Measurements from ENCODE around the gene PRIMPOL. TPM values are rescaled to one million over a fixed set of nuclear protein-coding genes. Genes with fewer than 3 reads are reported as not detected.
A peak's percentile ranks its signal among the peaks of the same experiment; 100 is the strongest.

Gene PRIMPOL
- total and polyA plus RNA-seq, 4 experiments from 2014 or later = 14.0 to 23.2 (median 20.9) TPM

DNA sequence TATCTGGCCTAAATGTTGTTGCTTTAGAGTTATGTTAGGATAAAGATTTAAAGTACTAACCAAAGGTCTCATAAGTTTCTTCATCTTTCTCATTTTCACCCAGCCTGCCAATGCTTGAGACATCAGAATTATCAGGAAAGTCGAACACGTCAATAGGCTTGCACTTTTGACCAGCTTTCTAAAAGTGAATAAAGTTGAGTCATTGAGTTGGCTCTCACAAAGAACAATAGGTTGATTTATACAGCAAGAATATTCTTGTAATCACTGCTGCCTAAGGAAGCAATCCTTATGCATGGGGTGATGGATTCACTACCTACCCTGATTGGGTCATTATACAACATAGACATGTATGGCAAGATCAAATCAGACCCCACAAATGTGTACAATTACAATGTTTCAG, 79.3 kb downstream of the PRIMPOL start:
- H3K27ac ChIP-seq (ENCODE audit: low read depth, low read length) = no peak overlapping the region
- Mint-ChIP-seq H3K27ac (no peak overlapping the region), H3K4me1 (peaks cover 3 to 19% (median 11%) of the 10 kb centered on the region in 4 donors), H3K27me3 (no peaks in the 10 kb centered on the region), H3K36me3 (peaks cover 0 to 5% of the 10 kb centered on the region in 2 donors), H3K4me3 (no peak overlapping the region), H3K9me3 (no peaks in the 10 kb centered on the region)
- H3K36me3 ChIP-seq (ENCODE audit: insufficient read depth, low read length) = no peaks in the 10 kb centered on the region
- CTCF ChIA-PET (ENCODE audit: partially characterized antibody) = no interaction called here
- H3K4me3 ChIP-seq (ENCODE audit: low read length in 2 of 2) = no peak overlapping the region
- no peaks in the 10 kb centered on the region for H3K9me3 ChIP-seq (ENCODE audit: control insufficient read depth in 1 of 2, low read length in 2 of 2)
- DNase-seq = no peak
- no peaks in the 10 kb centered on the region for H3K27me3 ChIP-seq (ENCODE audit: insufficient read depth, low read length)
- intact Hi-C loops (cut with micrococcal nuclease) = no loop called here
- peaks cover 11% of the 10 kb centered on the region for H3K4me1 ChIP-seq (ENCODE audit: insufficient read depth, low read length)
- POLR2A ChIA-PET (ENCODE audit: partially characterized antibody) = no interaction called here

- Histone ChIP-seq H3K9me3 (ENCODE audit: control insufficient read depth in 1 of 2, low read length in 2 of 2) (no peaks in the 10 kb centered on the region), H3K4me3 (ENCODE audit: low read length in 2 of 2) (no peak overlapping the region), H3K27ac (ENCODE audit: low read depth, low read length) (no peak overlapping the region), H3K4me1 (ENCODE audit: insufficient read depth, low read length) (peaks cover 15% of the 10 kb centered on the region), H3K27me3 (ENCODE audit: insufficient read depth, low read length) (no peaks in the 10 kb centered on the region), H3K36me3 (ENCODE audit: insufficient read depth, low read length) (no peaks in the 10 kb centered on the region)
- intact Hi-C loops (cut with micrococcal nuclease) = loop anchor here (5.0 to 10.0 kb wide), 4 partner anchors 97 to 1225 kb away; partner anchors contain the start of genes ACSL1, ANKRD37, CCDC110 and ING2
- H3K9me3 Mint-ChIP-seq = no peaks in the 10 kb centered on the region
- no peak for DNase-seq
- no peaks in the 10 kb centered on the region for H3K27me3 Mint-ChIP-seq
- CTCF ChIA-PET (ENCODE audit: partially characterized antibody) = no interaction called here
- POLR2A ChIA-PET (ENCODE audit: partially characterized antibody) = no interaction called here
- peaks cover 8 to 23% (median 17%) of the 10 kb centered on the region in 4 donors for H3K4me1 Mint-ChIP-seq
- peak overlapping the region in 2 of 7 donors; percentile 1 to 31 for H3K27ac Mint-ChIP-seq
- H3K4me3 Mint-ChIP-seq = no peak overlapping the region
- peaks cover 0 to 7% of the 10 kb centered on the region in 2 donors for H3K36me3 Mint-ChIP-seq
Measured at GRCh38 chr4:184729946-184730345, 80.4 kb downstream of the PRIMPOL start.

DNA sequence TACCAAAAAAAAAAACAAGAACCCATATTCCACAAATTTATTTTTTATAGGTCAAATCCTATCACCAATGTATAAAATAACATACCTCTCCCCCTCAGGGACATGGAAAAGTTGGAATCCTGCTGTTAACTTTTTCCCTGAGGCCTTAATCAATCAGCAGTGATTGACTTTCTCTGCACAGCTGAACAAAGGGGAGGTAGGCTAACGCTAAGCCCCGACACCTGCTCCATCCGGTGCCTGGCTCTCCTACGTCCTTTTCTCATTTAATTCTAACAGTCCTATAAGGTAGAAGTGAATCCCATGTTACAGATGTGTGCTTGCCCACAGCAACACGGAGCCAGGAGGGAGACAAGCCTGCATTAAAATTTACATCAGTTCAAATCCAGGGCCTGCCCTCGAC, 81.5 kb downstream of the PRIMPOL start:
- Mint-ChIP-seq H3K27ac (peak overlapping the region in 1 of 7 donors; percentile 2), H3K9me3 (no peaks in the 10 kb centered on the region), H3K36me3 (peaks cover 0 to 7% of the 10 kb centered on the region in 2 donors), H3K4me1 (peaks cover 8 to 23% (median 15%) of the 10 kb centered on the region in 4 donors), H3K4me3 (no peak overlapping the region), H3K27me3 (no peaks in the 10 kb centered on the region)
- intact Hi-C loops (cut with micrococcal nuclease) = loop anchor here (5.0 to 10.0 kb wide), 4 partner anchors 96 to 1226 kb away; partner anchors contain the start of genes ACSL1, ANKRD37, CCDC110 and ING2
- peaks cover 15% of the 10 kb centered on the region for H3K4me1 ChIP-seq (ENCODE audit: insufficient read depth, low read length)
- POLR2A ChIA-PET (ENCODE audit: partially characterized antibody) = no interaction called here
- H3K36me3 ChIP-seq (ENCODE audit: insufficient read depth, low read length) = no peaks in the 10 kb centered on the region
- no peak overlapping the region for H3K27ac ChIP-seq (ENCODE audit: low read depth, low read length)
- H3K9me3 ChIP-seq (ENCODE audit: control insufficient read depth in 1 of 2, low read length in 2 of 2) = no peaks in the 10 kb centered on the region
- CTCF ChIA-PET (ENCODE audit: partially characterized antibody) = no interaction called here
- no peaks in the 10 kb centered on the region for H3K27me3 ChIP-seq (ENCODE audit: insufficient read depth, low read length)
- no peak for DNase-seq
- H3K4me3 ChIP-seq (ENCODE audit: low read length in 2 of 2) = no peak overlapping the region

DNA sequence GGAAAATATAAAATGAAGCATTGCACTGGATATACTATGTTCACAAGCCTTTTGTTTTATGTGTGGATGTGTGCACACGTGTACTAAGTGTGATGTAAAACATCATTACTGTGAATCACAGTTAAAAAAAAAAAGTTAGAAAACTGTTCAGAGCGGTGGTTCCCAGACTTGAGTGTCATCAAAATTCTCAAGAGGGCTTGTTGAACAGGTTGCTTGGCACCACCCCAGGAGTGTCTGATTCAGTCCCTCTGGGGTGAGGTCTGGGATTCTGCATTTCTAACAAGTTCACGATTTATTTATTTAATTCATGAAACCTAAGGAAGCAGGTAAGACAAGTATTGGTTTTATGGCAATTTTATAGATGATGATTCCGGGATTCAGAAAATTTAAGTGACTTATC, 82.6 kb downstream of the PRIMPOL start:
- Mint-ChIP-seq H3K36me3 (peaks cover 0 to 7% of the 10 kb centered on the region in 2 donors), H3K9me3 (no peaks in the 10 kb centered on the region), H3K4me1 (peaks cover 8 to 23% (median 14%) of the 10 kb centered on the region in 4 donors), H3K27ac (peak overlapping the region in 4 of 7 donors; percentile 32 to 93 (median 48)), H3K4me3 (peak overlapping the region; percentile 88 to 96 (median 92)), H3K27me3 (no peaks in the 10 kb centered on the region)
- no peak for DNase-seq
- ChIA-PET CTCF (ENCODE audit: partially characterized antibody) (interaction anchor here (1.5 to 2.6 kb wide), 3 partner anchors 8 to 468 kb away, joined by 3 to 16 read pairs (median 7); partner anchors contain the start of genes CASP3 and PRIMPOL), POLR2A (ENCODE audit: partially characterized antibody) (no interaction called here)
- Histone ChIP-seq H3K27me3 (ENCODE audit: insufficient read depth, low read length) (no peaks in the 10 kb centered on the region), H3K9me3 (ENCODE audit: control insufficient read depth in 1 of 2, low read length in 2 of 2) (no peaks in the 10 kb centered on the region), H3K27ac (ENCODE audit: low read depth, low read length) (no peak overlapping the region), H3K36me3 (ENCODE audit: insufficient read depth, low read length) (no peaks in the 10 kb centered on the region), H3K4me1 (ENCODE audit: insufficient read depth, low read length) (peaks cover 15% of the 10 kb centered on the region), H3K4me3 (ENCODE audit: low read length in 2 of 2) (no peak overlapping the region)
- intact Hi-C loops (cut with micrococcal nuclease) = loop anchor here (5.0 to 10.0 kb wide), 4 partner anchors 95 to 1227 kb away; partner anchors contain the start of genes ACSL1, ANKRD37, CCDC110 and ING2

GRCh38 chr4:184733654-184734524, 84.4 kb downstream of the PRIMPOL start, which contains the start of gene CENPU:
Gene CENPU (minus strand): TSS chr4:184734096. CDS start chr4:184734062, 34 bp downstream.
- POLR2A ChIA-PET (ENCODE audit: partially characterized antibody) = interaction anchor here (0.6 to 2.2 kb wide), 24 partner anchors 9 to 1229 kb away, joined by 3 to 48 read pairs (median 4); partner anchors contain the start of genes ACSL1, ANKRD37, CASP3 and ING2
- Mint-ChIP-seq H3K27ac (peak within 1 kb of the TSS; percentile 86 to 95 (median 92)), H3K4me3 (peak within 1 kb of the TSS; percentile 88 to 96 (median 92)), H3K9me3 (no peaks in the 10 kb centered on the region), H3K4me1 (peaks cover 8 to 23% (median 14%) of the 10 kb centered on the region in 4 donors), H3K27me3 (no peaks in the 10 kb centered on the region), H3K36me3 (peaks cover 0 to 7% of the 10 kb centered on the region in 2 donors)
- Histone ChIP-seq H3K4me3 (ENCODE audit: low read length in 2 of 2) (peak within 1 kb of the TSS; percentile 59 to 81), H3K27ac (ENCODE audit: low read depth, low read length) (peak within 1 kb of the TSS; percentile 56), H3K9me3 (ENCODE audit: control insufficient read depth in 1 of 2, low read length in 2 of 2) (no peaks in the 10 kb centered on the region), H3K27me3 (ENCODE audit: insufficient read depth, low read length) (no peaks in the 10 kb centered on the region), H3K36me3 (ENCODE audit: insufficient read depth, low read length) (no peaks in the 10 kb centered on the region), H3K4me1 (ENCODE audit: insufficient read depth, low read length) (peaks cover 15% of the 10 kb centered on the region)
- intact Hi-C loops (cut with micrococcal nuclease) = loop anchor here (1.0 to 10.0 kb wide), 9 partner anchors 85 to 1229 kb away; partner anchors contain the start of genes ACSL1, ANKRD37, CASP3 and CCDC110
- CTCF ChIA-PET (ENCODE audit: partially characterized antibody) = interaction anchor here (0.8 to 2.6 kb wide), 12 partner anchors 8 to 470 kb away, joined by 3 to 16 read pairs (median 4); partner anchors contain the start of genes CASP3 and PRIMPOL
- peak; percentile 93 to 95 (median 94) for DNase-seq

- CTCF ChIA-PET (ENCODE audit: partially characterized antibody) = interaction anchor here (0.9 to 2.6 kb wide), 9 partner anchors 11 to 471 kb away, joined by 3 to 16 read pairs (median 6); partner anchors contain the start of genes CASP3 and PRIMPOL
- Mint-ChIP-seq H3K4me1 (peaks cover 11 to 27% (median 17%) of the 10 kb centered on the region in 4 donors), H3K36me3 (peaks cover 0 to 7% of the 10 kb centered on the region in 2 donors), H3K9me3 (no peaks in the 10 kb centered on the region), H3K27ac (peak overlapping the region; percentile 86 to 95 (median 92)), H3K4me3 (peak overlapping the region; percentile 43 to 95 (median 90)), H3K27me3 (no peaks in the 10 kb centered on the region)
- Histone ChIP-seq H3K27me3 (ENCODE audit: insufficient read depth, low read length) (no peaks in the 10 kb centered on the region), H3K27ac (ENCODE audit: low read depth, low read length) (peak overlapping the region; percentile 56), H3K4me1 (ENCODE audit: insufficient read depth, low read length) (peaks cover 21% of the 10 kb centered on the region), H3K36me3 (ENCODE audit: insufficient read depth, low read length) (no peaks in the 10 kb centered on the region), H3K4me3 (ENCODE audit: low read length in 2 of 2) (peak overlapping the region; percentile 20 to 81), H3K9me3 (ENCODE audit: control insufficient read depth in 1 of 2, low read length in 2 of 2) (no peaks in the 10 kb centered on the region)
- POLR2A ChIA-PET (ENCODE audit: partially characterized antibody) = interaction anchor here (0.9 to 2.2 kb wide), 18 partner anchors 8 to 1230 kb away, joined by 3 to 48 read pairs (median 6); partner anchors contain the start of genes ACSL1, ANKRD37, CASP3 and ING2
- intact Hi-C loops (cut with micrococcal nuclease) = loop anchor here (1.0 to 10.0 kb wide), 9 partner anchors 85 to 1230 kb away; partner anchors contain the start of genes ACSL1, ANKRD37, CASP3 and CCDC110
- DNase-seq = no peak
Measured at GRCh38 chr4:184734758-184735157, 85.2 kb downstream of the PRIMPOL start.
